ENCODE data around the gene NCOA4. TPM values are rescaled to one million over a fixed set of nuclear protein-coding genes. Genes with fewer than 3 reads are reported as not detected.
"Not testable (repeated sequence)": the region's sequence is repeated elsewhere in the genome, so short reads cannot be mapped to it uniquely, and the experiment has no call there.

The NCOA4 gene
- total RNA-seq, 1 donor from 2014 or later, result 155 TPM

GRCh38 chr10:46052057-46052790 is 21.8 kb upstream of the NCOA4 start:
- DNase-seq (ENCODE audit: low spot score), result no peak

DNA sequence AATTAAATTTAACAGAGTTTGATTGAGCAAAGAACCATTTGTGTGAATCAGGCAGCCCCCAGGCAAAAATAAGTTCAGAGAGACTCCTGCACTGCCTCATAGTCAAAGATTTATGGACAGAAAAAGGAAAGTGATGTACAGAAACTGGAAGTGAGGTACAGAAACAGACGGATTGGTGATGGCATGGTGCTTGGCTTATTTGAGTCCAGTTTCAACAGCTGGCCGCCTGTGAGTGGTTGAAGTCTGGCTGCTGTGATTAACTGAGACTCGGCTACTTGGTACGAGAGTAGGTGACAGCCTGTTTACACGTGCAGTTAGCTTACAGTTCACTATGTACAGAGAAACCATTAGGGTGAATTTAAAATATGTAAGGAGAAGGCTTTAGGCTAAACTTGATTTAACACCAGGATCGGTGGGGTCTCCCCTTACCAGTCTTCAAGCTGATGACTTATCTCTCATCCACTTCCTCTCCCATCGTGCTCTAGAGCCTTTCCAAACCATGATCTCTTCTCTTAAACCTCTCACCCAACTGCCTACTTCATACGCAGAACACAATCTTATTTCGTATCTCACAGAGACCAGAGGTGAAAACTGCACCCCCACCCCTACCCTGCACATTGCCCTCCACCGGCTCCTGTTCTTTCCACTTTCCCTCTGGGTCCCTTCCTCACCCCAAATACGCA is 20.7 kb upstream of the NCOA4 start:
- DNase-seq (ENCODE audit: low spot score), result no peak

DNA sequence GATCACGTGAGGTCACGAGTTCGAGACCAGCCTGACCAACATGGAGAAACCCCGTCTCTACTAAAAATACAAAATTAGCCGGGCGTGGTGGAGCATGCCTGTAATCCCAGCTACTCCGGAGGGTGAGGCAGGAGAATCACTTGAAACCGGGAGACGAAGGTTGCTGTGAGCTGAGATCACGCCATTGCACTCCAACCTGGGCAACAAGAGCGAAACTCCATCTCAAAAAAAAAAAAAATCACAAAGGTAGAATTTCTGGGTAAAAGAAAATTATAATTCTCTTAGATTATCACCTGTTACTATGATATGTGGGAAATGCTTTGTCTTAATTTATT is 19.0 kb upstream of the NCOA4 start:
- DNase-seq (ENCODE audit: low spot score), result not testable (repeated sequence)

DNA sequence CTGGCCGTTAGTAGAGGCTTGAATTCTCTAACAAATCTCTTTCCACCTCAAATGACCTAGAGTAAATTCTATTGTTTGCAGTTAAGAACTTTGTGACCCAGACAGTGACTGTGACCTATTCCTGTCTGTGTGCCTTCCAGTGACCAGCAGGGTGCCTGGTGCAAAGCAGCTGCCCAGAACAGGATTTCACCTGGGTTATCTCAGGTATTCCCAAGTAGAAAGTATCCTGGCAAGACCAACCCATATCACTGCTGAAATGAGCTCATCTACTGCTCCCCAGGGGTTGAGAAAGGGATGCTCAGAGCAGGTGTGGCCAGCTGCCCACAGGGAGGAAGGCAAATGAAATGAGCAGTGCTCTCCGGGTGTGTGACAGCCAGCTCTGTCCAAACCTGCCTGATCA is 17.7 kb upstream of the NCOA4 start:
- DNase-seq (ENCODE audit: low spot score), result no peak

- DNase-seq (ENCODE audit: low spot score), result peak; percentile 56
These were observed 15.8 kb upstream of the NCOA4 start, which contains the start of gene MSMB for GRCh38 chr10:46046261-46046660. MSMB (minus strand) TSS chr10:46046269; CDS start chr10:46046237, 32 bp downstream.

DNA sequence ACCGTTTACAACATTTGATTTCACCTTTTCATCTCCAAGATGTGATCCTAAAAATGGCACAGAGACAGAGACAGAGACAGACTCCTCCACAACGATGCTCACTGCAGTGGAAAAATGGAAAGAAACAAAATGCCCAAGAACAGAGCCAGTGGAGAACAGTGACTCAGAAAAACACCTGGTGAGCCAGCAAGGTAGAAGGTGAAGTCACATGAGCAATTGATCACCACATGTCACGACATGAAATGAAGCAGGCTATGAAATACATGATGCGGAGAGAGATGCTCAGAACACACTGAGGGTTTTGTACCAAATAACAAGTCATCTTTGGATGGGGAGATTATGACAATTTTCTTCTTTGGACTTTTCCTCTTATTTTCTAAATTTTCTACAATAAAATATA is 12.1 kb upstream of the NCOA4 start:
- DNase-seq (ENCODE audit: low spot score), result no peak

DNA sequence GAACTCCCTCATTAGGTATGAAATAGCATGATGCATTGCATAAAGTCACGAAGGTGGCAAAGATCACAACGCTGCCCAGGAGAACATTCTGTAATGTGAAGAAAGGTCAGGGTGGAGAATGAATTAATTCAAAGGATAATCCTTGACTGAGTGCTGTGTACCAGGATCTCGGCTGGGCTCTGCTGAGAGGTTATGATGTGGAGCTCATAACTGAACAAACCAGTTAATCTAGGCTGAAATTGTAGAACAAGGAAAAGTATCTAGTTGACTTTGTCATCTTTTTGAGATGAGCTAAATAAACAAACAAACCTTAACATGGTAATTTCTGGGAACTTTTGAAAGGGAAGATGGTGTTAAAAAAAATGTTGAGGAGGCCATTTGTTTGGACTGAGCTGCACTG is 9.6 kb upstream of the NCOA4 start:
- DNase-seq (ENCODE audit: low spot score), result no peak

DNA sequence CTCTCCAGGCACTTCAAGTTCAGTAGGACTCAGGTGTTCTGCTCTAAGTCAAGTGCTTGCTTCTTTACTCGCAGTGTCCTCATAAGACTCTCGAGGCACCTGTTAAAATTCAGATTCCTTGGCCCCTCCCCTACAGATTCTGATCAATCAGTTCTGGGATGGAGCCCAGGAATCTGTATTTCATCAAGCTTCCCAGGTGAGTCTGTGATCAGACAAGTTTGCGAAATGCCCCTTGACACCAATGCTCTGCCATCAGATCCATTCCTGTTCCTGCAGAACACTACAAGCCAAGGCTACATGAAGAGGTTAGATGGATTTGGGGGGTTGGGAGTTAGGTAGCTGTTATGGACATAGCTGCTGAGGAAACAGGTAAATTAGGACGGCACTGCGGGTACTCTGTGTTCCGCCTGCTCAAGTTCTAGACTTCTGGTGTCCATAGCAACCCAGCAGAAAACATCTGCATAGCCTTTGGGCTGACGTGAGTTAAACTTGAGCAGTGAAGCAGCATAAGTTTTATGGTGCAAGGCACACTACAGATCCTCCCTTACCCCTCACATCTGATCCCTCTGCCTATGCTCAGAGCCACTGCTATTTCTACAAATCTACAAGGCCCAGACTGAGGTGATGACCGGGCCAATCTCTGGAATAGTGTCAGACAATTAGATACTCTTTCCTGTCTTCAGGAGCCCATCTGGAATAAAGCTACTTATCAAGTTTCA is 6.8 kb upstream of the NCOA4 start:
- DNase-seq (ENCODE audit: low spot score), result no peak

DNA sequence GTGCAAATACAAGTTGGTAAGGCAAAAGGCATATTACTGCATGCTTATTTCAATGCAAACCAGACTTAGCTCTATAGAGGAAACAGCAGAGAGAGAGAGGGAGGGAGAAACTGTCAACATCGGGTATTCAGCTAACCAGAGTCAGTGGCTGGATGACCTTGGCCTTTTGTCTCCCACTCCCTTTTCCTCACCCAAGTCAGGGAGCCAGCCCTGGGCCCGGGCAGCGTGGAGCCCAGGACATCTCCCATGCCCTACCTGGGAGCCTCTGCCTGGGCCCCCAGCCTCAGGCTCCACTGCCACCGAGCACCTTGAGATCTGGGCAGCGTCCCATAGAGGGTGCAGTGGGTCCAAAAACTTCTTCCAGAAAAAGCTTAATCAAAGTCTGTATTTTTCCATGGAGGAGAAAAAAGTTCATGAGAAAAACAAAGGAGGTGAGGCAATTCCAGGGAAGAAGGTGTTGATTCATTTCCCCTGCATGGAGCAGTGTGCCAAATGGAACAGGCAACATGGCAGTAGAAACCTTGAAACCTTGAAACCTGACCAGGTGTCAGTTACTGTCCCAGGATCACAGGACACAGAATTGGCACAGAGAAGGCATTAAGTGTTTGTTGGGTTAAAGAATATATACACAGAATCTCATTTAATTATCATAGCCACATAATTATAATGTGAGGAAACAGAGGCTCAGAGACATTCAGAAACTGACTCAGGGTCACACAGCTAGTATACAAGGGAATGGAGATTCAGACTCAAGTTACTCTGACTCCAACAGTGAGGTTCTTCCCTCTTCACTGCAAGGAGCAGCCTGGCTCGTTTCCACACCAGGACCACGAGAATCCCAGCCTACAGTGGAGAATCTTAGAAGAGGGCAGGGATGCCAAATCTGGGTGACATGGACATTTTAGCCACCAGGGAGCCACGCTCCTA is 5.8 kb upstream of the NCOA4 start:
- DNase-seq (ENCODE audit: low spot score), result no peak

GRCh38 chr10:46033602-46034011 is 3.2 kb upstream of the NCOA4 start:
- DNase-seq (ENCODE audit: low spot score), result peak; percentile 24

DNA sequence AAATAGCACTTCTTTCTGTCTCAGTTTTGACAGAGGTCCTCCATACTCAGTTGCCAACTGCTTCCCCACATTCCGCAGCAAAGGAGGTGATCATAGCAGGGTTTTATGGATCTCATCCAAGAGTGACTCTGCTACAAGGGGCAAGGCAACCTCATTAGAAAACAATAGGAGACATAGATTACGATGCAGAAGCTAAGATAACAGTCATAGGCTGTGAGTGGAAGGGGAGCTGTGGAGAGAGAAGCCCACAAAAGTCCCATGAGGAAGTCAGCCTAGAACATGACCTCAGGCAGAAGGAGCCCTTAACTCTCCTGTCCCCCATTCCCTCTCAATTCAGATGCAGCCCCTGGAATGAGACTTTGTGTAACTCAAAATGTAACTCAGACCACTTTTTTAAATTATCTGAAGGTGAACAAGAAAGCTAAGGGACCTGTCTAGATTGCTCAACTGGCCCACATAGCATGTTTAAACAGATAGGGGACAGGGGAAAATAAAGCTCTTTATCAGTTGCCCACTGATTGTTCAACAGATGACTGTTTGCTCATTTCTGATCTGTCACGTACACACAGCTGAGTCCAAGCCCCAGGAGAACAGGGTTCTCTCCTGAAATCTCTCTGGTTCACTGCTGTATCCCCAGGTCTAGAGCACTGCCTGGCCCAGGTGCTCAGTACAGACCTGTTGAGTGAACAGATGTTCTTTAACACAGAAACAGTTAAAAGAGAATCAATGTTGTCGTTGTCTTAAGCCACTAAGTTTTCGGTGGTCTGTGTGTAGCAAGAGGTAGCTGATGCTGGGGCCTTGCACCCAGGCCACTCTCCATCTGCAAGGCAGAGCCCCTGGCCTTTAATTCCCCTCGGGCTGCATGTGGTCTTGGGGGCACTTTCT is 1.5 kb upstream of the NCOA4 start:
- no peak for DNase-seq (ENCODE audit: low spot score)

- no peak for DNase-seq (ENCODE audit: low spot score)
These were observed 877 bp downstream of the NCOA4 start for GRCh38 chr10:46029461-46030030.

- DNase-seq (ENCODE audit: low spot score), result peak; percentile 73
These were observed 1.6 kb downstream of the NCOA4 start for GRCh38 chr10:46028584-46029460.

GRCh38 chr10:46026106-46026505 is 4.3 kb downstream of the NCOA4 start:
- no peak for DNase-seq (ENCODE audit: low spot score)

GRCh38 chr10:46025406-46025805 is 5.0 kb downstream of the NCOA4 start:
- DNase-seq (ENCODE audit: low spot score), result no peak

- DNase-seq (ENCODE audit: low spot score), result no peak
These were observed 5.5 kb downstream of the NCOA4 start for GRCh38 chr10:46024948-46025347.

DNA sequence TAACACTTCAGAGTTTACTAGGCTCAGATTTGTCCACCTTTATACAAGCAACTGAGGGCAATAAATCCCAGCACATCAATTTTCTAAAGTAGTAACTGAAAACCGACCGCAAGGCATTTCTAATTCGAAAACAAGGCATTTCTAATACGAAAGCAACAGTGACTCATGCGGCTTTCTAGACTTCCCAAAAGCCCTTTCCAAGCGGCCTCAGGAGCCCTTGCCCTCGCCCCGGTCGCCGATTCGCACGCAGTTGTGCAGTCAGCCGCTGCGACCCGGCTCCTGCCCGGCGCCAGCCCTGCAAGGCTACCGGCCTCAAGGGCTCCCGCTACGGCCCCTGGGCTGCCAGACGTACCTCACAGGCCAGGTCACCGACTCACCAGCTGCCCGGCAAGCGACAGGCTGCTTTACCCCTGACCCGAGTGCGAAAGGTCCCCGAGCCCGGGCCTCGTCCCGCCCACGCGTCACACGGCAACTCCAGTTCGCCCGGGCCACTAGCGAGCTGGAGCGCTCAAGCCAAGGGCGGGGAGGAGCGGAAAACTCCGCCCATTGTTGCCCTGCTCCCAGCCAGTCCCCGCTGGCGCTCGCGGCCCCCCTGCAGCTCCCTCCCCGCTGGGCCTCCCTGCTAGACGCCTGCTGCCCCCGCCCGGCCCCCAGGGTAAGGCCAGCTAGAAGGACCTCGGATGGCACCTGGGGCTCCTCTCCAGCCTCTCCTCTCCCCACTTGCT is 7.3 kb downstream of the NCOA4 start:
- DNase-seq (ENCODE audit: low spot score), result peak; percentile 91

DNA sequence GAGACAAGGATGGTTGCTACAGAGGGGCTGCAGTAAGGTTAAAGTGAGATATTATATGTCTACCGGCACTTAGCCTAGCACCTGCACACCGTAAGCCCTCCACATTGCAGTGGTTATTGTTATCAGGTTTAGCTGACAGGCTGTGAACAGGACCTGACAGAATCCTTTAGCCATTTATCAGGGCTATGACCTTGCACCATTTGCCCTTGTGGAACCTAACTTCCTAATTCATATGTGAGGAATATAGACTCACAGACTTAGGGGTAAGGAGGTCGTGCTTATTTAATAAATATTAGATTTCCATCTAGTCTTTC is 10.1 kb downstream of the NCOA4 start:
- no peak for DNase-seq (ENCODE audit: low spot score)
